MM.1S (cell line): ENCODE data around the gene SH2D1B.

Experiments
- CTCF ChIP-seq: fragments of 300-600 bp; sonication (generic); IDR thresholded peaks from 2 replicates; pipeline ENCODE4 v1.5.1; 2016; ENCODE audit warnings: antibody characterized with exemption, low read length, mixed read lengths
- EZH2 ChIP-seq: fragments of 300-600 bp; sonication (generic); optimal IDR thresholded peaks from 2 replicates; pipeline ENCODE3; 2017; ENCODE audit warnings: low read depth, mild to moderate bottlenecking, antibody characterized with exemption, low read length, mixed read lengths

- TF ChIP-seq EZH2 (no peak), CTCF (no peak)
Observed at GRCh38 chr1:162360874-162361260, 51.1 kb downstream of the SH2D1B start.
